HepG2 (cell line): ENCODE results near the gene ALK. TPM values are rescaled to one million over a fixed set of nuclear protein-coding genes. Genes with fewer than 3 reads are reported as not detected.

Experiments used
- ATAC-seq: fragments of 200-7000 bp; cut with Tn5 transposase; 3 replicates; pipeline ENCODE4 v1.9.1; 2020; ENCODE audit warnings: mild to moderate bottlenecking, moderate library complexity
- BruUV-seq: library from RNA; stranded (reverse); fragments of 400-500 nt; replicated peaks from 2 replicates; lab custom pipeline; 2021; lab: Mats Ljungman, UMichigan
- CTCF ChIA-PET: fragments of 300-600 bp; formaldehyde crosslinking; extraction: SDS; loops from one replicate; lab custom pipeline; 2021; ENCODE audit warnings: low total read pairs, inconsistent platforms, low intra/inter-chr PET ratio; lab: Yijun Ruan, JAX
- POLR2A ChIA-PET: fragments of 350-600 bp; sonication (Branson Sonifier 250); formaldehyde crosslinking; loops from one replicate; lab custom pipeline; 2020; ENCODE audit warnings: antibody characterized with exemption, inconsistent platforms; lab: Yijun Ruan, JAX
- DNase-seq: peaks from one replicate; pipeline ENCODE4 v3.0.0-alpha.2; 2015; ENCODE audit warnings: low spot score
- FAIRE-seq: peaks from 3 replicates; lab custom pipeline; 2011; peaks lifted over from hg19 to GRCh38; lab: Jason Lieb, UNC
- H2AFZ ChIP-seq: one replicate; pipeline ENCODE4 v1.6.1; 2011; ENCODE audit warnings: low read length, inconsistent platforms
- H3K27ac ChIP-seq: fragments of 300-600 bp; 3 replicates; pipeline ENCODE4 v1.8.0; 2011; ENCODE audit warnings: mixed run types, mild to moderate bottlenecking, mixed read lengths, low read length, inconsistent platforms; ENCODE audit not compliant: insufficient read depth; ENCODE audit errors: extremely low read length
- H3K27me3 ChIP-seq, 2 experiments: fragments of 200-600 bp in 1 of 2; 2 replicates in 1 of 2; 3 replicates in 1 of 2; pipeline versions ENCODE4 v1.6.0 to v1.8.0; 2011; ENCODE audit warnings: low read length in 2 of 2, mild to moderate bottlenecking in 2 of 2, moderate library complexity in 2 of 2, inconsistent platforms in 1 of 2; ENCODE audit not compliant: insufficient read depth in 2 of 2, control insufficient read depth in 1 of 2
- H3K36me3 ChIP-seq, 2 experiments: fragments of 200-600 bp in 1 of 2; replicated peaks in 1 of 2; 2 replicates in 1 of 2; 3 replicates in 1 of 2; pipeline versions ENCODE4 v1.5.1 to v1.8.0; 2011; ENCODE audit warnings: low read length in 2 of 2, inconsistent platforms in 1 of 2; ENCODE audit not compliant: insufficient read depth in 2 of 2, control insufficient read depth in 1 of 2
- H3K4me1 ChIP-seq: 2 replicates; pipeline ENCODE4 v1.5.1; 2012; ENCODE audit warnings: low read length, inconsistent platforms; ENCODE audit not compliant: insufficient read depth
- H3K4me2 ChIP-seq: 2 replicates; pipeline ENCODE4 v1.6.0; 2011; ENCODE audit warnings: low read depth, low read length, inconsistent platforms
- H3K4me3 ChIP-seq, 3 experiments: fragments of 200-600 bp in 1 of 3; sonication (generic), shearing (Covaris generic) in 1 of 3; replicated peaks in 1 of 3; 2 replicates each; pipeline ENCODE4 v1.5.1; 2011 to 2016; ENCODE audit warnings: low read length in 3 of 3, inconsistent platforms in 2 of 3, low read depth in 2 of 3, mild to moderate bottlenecking in 2 of 3, control low read depth in 1 of 3, mixed read lengths in 1 of 3; ENCODE audit not compliant: insufficient read depth in 1 of 3
- H3K79me2 ChIP-seq: one replicate; pipeline ENCODE4 v1.6.1; 2011; ENCODE audit warnings: low read length, inconsistent platforms; ENCODE audit not compliant: insufficient read depth
- H3K9ac ChIP-seq: 2 replicates; pipeline ENCODE4 v1.6.0; 2011; ENCODE audit warnings: mild to moderate bottlenecking, low read depth, low read length, inconsistent platforms; ENCODE audit not compliant: insufficient read depth
- H3K9me3 ChIP-seq: 2 replicates; pipeline ENCODE4 v1.5.1; 2012; ENCODE audit warnings: mild to moderate bottlenecking, low read length
- H4K20me1 ChIP-seq: 2 replicates; pipeline ENCODE4 v1.6.0; 2011; ENCODE audit warnings: inconsistent platforms, mild to moderate bottlenecking, low read length, moderate library complexity; ENCODE audit not compliant: insufficient read depth
- ESRRA ChIP-seq: sonication (generic); formaldehyde crosslinking; IDR thresholded peaks from 2 replicates; pipeline ENCODE4 v1.5.1; 2020; ENCODE audit warnings: mild to moderate bottlenecking, low read depth, missing genetic modification reagents
- FIP1L1 ChIP-seq: fragments of 200-400 bp; formaldehyde crosslinking; IDR thresholded peaks from 2 replicates; pipeline ENCODE4 v1.6.1; 2018; ENCODE audit warnings: low read depth, mild to moderate bottlenecking, low read length, moderate library complexity, borderline replicate concordance; ENCODE audit not compliant: insufficient read depth
- HCFC1 ChIP-seq: fragments of 150-350 bp; IDR thresholded peaks from 2 replicates; pipeline ENCODE4 v1.6.1; 2014; ENCODE audit warnings: low read depth, low read length
- HIVEP1 ChIP-seq: sonication (generic); formaldehyde crosslinking; IDR thresholded peaks from 2 replicates; pipeline ENCODE4 v1.4.0; 2020; ENCODE audit warnings: mild to moderate bottlenecking, missing genetic modification reagents
- JUNB ChIP-seq: sonication (generic); formaldehyde crosslinking; IDR thresholded peaks from 2 replicates; pipeline ENCODE4 v1.8.0; 2022; ENCODE audit warnings: missing genetic modification reagents, mild to moderate bottlenecking, borderline replicate concordance
- KAT2B ChIP-seq: fragments of 150-350 bp; IDR thresholded peaks from 2 replicates; pipeline ENCODE4 v1.6.1; 2014; ENCODE audit warnings: low read depth, low read length, borderline replicate concordance
- MEIS1 ChIP-seq: sonication (generic); formaldehyde crosslinking; IDR thresholded peaks from 2 replicates; pipeline ENCODE4 v1.9.0; 2021; ENCODE audit warnings: mild to moderate bottlenecking, missing genetic modification reagents, moderate library complexity, borderline replicate concordance
- STAT5B ChIP-seq: sonication (generic); formaldehyde crosslinking; IDR thresholded peaks from 2 replicates; pipeline ENCODE4 v1.4.0; 2020; ENCODE audit warnings: missing genetic modification reagents
- TBL1XR1 ChIP-seq: fragments of 150-350 bp; IDR thresholded peaks from 2 replicates; pipeline ENCODE4 v1.6.1; 2014; ENCODE audit warnings: borderline replicate concordance, low read length; ENCODE audit not compliant: partially characterized antibody
- XBP1 ChIP-seq: sonication (generic); formaldehyde crosslinking; IDR thresholded peaks from 2 replicates; pipeline ENCODE4 v1.5.0; 2020; ENCODE audit warnings: missing genetic modification reagents
- ZNF256 ChIP-seq: sonication (generic); formaldehyde crosslinking; conservative IDR thresholded peaks from 2 replicates; pipeline ENCODE4 v1.4.0; 2020; ENCODE audit warnings: missing genetic modification reagents
- ZNF34 ChIP-seq: sonication (generic); formaldehyde crosslinking; IDR thresholded peaks from 2 replicates; pipeline ENCODE4 v1.4.0; 2020; ENCODE audit warnings: mild to moderate bottlenecking, missing genetic modification reagents, borderline replicate concordance
- ZNF704 ChIP-seq: sonication (generic); formaldehyde crosslinking; IDR thresholded peaks from 2 replicates; pipeline ENCODE4 v1.8.1; 2023; ENCODE audit warnings: mild to moderate bottlenecking, inconsistent platforms, moderate library complexity, missing genetic modification reagents, borderline replicate concordance
- ZNF746 ChIP-seq: sonication (generic); formaldehyde crosslinking; IDR thresholded peaks from 2 replicates; pipeline ENCODE4 v1.8.0; 2022; ENCODE audit warnings: mild to moderate bottlenecking, missing genetic modification reagents
- ZSCAN9 ChIP-seq: IDR thresholded peaks from 2 replicates; pipeline ENCODE4 v1.6.1; 2016; ENCODE audit warnings: borderline replicate concordance
- in situ Hi-C: cut with HindIII; loops from 2 replicates; pipeline ENCODE4 v1.10.0; 2017; ENCODE audit warnings: low pct_unique_long_range_greater_than_20kb; ENCODE audit not compliant: extremely low pct_ligation_motif_present
- intact Hi-C: fragments of 100-400 bp; cut with micrococcal nuclease; formaldehyde crosslinking; loops from one replicate; pipeline ENCODE4 v1.10.0; 2022; ENCODE audit not compliant: unreplicated experiment
- polyA plus RNA-seq, 8 experiments: library from polyadenylated mRNA; depleted of rRNA in 3 of 8; stranded (reverse) in 7 of 8; unstranded in 1 of 8; fragments of >200 nt; fragmentation: Illumina TruSeq in 4 of 8; extraction: Trizol in 4 of 8; gene quantifications; 2 replicates each; pipeline versions ENCODE4 v1.2.1 to v1.2.3, GENCODE V29; 2011 to 2016; ENCODE audit warnings: low read depth in 4 of 8, missing spikeins in 1 of 8, mixed read lengths in 1 of 8; ENCODE audit not compliant: insufficient read depth in 1 of 8
- total RNA-seq, 5 experiments: library from RNA; depleted of rRNA; stranded (reverse); fragments of >200 nt; fragmentation: Illumina TruSeq; extraction: Trizol; gene quantifications; 2 replicates each; pipeline ENCODE4 v1.2.3, GENCODE V29; 2016; ENCODE audit warnings: low read depth in 1 of 5
- TF ChIP-seq, protein P1 (sequence below): sonication (generic); formaldehyde crosslinking; IDR thresholded peaks from 2 replicates; pipeline ENCODE4 v1.4.0; 2020; ENCODE audit warnings: missing genetic modification reagents

Gene ALK
- total and polyA plus RNA-seq, 2 of the 13 experiments (the other 11 are each of a cell fraction or from before 2014, with no cell fraction given): not detected

DNA sequence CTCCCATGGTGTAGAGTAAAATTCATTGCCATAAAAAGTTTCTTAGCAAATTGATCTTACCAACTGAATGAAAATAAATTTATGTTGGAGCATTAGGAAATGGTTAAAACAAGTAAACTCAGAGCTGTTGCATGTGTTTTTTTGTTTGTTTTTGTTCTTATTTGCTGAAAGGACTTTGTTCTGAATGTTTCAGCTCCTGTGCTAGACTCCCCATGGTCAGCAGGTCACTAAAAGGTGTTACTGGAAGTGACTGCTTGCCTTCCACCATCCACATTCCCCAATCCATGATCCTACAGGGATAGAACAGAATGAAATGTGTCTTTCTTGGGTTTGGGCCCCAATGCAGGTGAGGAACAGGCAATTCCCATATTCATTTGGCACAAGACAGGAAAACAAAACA lies 101.8 kb downstream of the ALK start:
- Histone ChIP-seq H3K79me2 (no peaks in the 10 kb centered on the region), H3K4me2 (no peak overlapping the region), H3K9me3 (peaks cover 5% of the 10 kb centered on the region; the same call in 1 of the 2 replicates), H3K4me1 (no peaks in the 10 kb centered on the region), H3K36me3 (no peaks in the 10 kb centered on the region), H2AFZ (no peak overlapping the region), H3K4me3 (no peak overlapping the region), H3K27me3 (peaks cover 0 to 23% of the 10 kb centered on the region in 2 experiments; a peak in 2 of 5 replicates), H4K20me1 (no peaks in the 10 kb centered on the region), H3K9ac (no peak overlapping the region), H3K27ac (no peak overlapping the region)
- intact Hi-C loops: no loop called here
- DNase-seq: no peak
- ChIA-PET POLR2A (no interaction called here), CTCF (no interaction called here)
- ATAC-seq: no peak
- no peak for FAIRE-seq
- no TSS peak for BruUV-seq
- TF ChIP-seq KAT2B: no peak
- no peak for TF ChIP-seq XBP1 (CRISPR knock-in tag)
- TF ChIP-seq FIP1L1: no peak
- no peak for TF ChIP-seq ESRRA
- no peak for TF ChIP-seq ZNF704 (CRISPR knock-in tag)
- no peak for TF ChIP-seq HIVEP1 (CRISPR knock-in tag)
- TF ChIP-seq ZSCAN9 (CRISPR knock-in tag): no peak
- no peak for TF ChIP-seq JUNB (CRISPR knock-in tag)
- no peak for TF ChIP-seq MEIS1 (CRISPR knock-in tag)
- no peak for TF ChIP-seq HCFC1
- TF ChIP-seq ZNF746: no peak
- no peak for TF ChIP-seq TBL1XR1
- no peak for TF ChIP-seq ZNF34
- no peak for TF ChIP-seq STAT5B (CRISPR knock-in tag)
- TF ChIP-seq, protein P1, sequence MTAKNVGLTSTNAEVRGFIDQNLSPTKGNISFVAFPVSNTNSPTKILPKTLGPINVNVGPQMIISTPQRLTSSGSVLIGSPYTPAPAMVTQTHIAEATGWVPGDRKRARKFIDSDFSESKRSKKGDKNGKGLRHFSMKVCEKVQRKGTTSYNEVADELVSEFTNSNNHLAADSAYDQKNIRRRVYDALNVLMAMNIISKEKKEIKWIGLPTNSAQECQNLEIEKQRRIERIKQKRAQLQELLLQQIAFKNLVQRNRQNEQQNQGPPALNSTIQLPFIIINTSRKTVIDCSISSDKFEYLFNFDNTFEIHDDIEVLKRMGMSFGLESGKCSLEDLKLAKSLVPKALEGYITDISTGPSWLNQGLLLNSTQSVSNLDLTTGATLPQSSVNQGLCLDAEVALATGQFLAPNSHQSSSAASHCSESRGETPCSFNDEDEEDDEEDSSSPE (CRISPR knock-in tag): no peak
- no peak for TF ChIP-seq ZNF256 (CRISPR knock-in tag)
- in situ Hi-C loops: no loop called here
